ENCODE data around the gene MATN4.

The MATN4 gene

DNA sequence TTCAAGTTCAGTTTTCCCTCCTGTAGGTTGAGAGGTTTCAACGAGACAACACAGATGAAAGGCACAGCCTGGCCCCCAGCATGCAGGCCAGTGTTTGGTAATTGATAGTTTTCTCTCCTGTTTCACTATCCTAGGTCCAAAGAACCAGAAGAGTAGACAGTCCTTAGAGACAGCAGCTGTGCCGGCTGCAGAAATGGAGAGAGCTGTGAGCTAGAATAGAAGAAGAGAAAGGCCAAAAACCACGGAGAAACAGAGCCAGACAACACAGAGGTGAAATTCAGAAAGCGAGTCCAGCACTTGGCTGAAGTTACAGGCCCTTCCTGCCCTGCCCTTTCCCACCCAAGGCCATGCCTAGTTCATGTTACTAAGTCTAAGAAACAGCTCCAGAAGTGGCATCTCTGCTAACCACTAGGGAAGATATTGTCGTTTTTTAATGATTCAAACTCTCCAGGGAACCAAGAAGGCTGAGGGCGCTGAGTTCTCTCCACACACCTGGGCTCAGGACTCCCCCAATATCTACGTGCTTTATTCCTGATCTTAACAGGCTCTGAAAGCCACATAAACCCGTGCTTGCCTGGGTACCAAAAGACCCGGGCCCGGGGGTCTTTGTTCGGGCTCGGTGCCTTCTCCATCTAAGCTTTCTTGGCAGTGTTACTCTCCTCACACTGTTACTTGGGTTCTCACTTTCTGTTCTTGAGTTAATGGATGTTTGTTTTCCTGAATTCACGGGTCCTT, 18.0 kb downstream of the MATN4 start:
- no peak for DNase-seq

DNA sequence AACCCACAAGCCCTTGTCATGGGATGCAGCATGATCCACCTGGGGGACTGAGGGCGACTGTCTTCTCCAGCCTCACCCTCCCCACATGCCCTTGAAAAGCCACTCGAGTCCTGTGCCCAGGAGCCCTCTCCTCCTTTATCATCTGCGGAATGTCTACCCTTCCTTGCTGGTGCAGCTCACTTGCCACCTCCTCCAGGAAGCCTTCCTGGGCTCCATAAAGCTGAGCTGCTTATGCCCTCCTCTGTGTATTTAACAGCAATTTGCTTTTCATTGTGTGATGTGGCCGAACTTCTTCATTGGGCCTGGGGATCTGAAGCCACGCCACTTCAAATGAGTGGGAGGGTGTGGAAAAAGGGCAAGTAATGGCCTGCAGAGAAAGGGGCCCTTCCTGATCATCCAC, 19.2 kb downstream of the MATN4 start:
- no peak for DNase-seq

DNA sequence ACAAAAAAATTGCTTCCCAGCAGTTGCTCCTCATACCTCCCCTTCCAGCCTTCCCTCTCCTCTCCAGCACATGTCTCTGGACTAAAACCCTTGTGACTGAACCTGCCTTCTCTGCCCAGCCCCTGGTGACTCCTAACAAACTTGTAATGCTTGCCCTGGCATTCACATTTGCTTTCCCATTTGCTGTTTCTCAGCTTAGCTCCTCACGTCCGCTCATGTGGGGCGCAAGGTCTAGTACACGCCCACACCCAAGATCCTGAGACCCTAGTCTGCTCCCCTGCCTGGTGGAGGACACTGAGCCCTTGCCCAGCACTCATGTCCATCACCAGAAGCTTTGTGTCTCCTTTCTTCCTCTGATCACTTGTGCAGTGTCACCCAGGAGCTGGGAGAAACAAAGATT, 19.7 kb downstream of the MATN4 start:
- no peak for DNase-seq

DNA sequence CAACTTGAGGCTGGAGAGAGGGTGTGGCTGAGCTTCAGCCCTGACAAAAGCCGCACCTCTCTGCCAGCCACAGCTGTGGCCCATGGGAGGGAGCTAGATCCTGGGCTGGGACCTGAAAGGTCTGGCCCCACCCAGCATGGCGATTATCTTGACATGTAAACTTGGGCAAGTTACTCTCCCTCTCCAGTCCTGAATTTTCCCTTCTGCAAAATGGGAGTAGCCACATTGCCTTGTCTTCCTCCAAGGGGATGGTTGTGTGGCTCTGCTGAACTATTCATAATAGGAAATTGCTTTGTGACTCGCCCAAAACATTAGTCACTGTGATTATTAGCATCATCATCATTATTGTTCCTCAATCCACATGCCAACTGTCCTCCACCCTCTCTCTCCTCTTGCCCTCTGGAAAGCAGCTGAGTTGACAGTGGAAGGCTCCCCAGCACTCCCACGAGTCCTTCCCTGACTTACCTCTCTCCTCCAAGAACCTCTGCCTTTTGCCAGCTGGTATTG, 24.5 kb downstream of the MATN4 start:
- DNase-seq, result no peak

DNA sequence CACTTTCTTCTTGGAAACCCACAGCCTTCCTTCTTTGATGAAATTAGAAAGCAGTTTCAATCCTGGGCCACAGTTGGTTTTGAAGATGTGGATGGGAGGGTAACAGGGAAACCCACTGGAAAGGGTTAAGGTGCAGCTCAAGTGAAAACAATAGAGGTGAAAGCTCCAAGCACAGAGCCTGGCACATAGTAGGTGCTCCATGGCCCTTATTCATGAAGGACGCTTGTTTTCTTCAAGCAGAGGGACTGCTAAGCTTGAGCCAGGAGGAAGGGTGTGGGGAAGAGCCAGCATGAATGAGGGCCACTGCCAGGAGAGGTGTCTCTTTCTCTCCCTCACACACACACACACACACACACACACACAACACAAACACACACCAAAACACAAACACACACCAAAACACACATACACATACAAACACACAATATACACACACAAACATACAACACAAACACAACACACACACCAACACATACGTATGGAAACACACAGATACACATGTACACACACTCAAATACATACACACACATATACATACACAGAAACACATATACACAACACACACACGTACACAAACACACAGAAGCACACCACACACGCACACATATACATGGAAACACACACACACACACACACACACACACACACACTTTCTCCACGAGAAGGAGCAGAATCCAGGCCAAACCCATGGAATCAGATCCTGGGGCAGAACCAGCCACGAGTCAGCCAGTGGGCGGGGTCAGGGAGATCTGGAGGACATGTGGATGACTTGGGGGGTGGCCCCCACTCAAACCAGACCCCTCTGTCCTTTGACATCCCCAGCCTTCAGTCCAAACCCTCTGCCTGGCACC, 25.2 kb downstream of the MATN4 start:
- DNase-seq, result no peak

DNA sequence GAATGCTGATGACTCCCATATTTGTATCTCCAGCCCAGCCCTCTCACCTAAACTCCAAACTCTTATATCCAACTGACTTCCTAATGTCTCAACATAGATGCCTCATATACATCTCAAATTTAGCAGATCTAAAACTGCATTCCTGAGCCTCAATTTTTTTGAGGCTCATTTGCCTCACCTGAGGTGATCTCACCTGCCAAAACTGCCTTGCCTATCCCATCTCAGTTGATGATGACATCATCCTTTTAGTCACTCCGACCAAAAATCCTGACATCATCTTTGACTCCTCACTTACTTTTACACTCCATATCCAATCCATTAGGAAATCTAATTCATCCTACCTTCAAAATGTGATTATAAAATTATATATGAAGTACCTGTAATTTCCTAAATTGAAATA, 28.1 kb downstream of the MATN4 start:
- DNase-seq, result no peak

DNA sequence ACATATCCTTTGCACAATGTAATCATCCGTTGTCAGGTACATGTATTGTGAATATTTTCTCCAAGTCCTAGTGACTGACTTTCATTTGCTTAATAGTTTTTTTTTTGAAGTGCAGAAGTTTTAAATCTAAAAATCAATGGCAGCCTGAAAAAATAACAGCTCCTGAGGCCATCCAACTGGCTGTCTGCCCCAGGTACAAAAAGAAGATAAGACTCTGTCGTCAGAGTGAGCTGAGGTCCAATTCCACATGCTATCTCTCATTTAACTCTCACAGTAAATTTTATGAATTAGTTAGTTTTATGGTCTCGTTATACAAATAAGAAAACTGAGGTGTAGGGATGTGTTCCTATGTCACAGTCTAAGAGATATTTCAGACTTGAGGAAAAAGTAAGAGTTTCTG, 32.8 kb downstream of the MATN4 start:
- DNase-seq, result no peak

DNA sequence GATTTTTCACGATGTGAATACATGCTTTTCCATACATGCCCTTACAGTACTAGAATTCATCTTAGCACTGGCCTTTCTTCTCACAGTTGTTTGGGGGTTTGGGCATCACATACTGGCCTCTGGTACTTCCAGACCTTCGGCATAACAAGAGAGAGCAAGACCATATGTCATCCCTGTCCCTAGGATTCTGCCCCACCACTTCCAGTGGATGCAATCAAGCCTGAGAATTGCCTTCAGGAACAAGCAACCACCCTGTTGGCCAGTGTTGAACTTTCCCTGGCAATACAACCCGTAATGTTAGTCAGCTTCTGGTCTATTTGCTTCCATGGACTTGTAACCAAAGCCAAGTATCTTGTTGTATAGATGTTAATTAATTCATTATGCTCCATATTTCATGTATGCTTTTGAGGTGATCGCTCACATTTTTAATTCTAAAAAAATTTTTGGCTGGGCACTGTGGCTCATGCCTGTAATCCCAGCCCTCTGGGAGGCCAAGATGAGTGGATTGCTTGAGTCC, 38.3 kb downstream of the MATN4 start:
- no peak for DNase-seq

DNA sequence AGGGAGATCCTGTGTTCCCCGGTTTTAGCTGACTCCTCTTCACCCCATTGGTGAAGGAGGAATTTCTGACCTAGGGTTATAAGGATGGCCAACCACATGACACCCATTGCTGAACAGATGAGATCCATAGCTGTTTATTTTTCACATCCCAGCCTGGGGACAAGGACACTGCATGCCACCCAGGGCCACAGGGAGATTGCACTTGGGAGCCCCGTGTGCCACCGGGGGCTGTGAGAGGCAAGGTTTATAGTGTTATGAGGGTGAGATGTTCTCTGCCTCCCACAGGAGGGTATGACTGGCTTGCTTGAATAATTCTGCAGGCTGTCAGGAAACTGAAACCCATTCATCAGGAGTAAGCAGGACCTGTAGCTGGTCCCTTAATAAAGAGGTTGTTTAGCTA, 39.0 kb downstream of the MATN4 start:
- DNase-seq, result no peak

DNA sequence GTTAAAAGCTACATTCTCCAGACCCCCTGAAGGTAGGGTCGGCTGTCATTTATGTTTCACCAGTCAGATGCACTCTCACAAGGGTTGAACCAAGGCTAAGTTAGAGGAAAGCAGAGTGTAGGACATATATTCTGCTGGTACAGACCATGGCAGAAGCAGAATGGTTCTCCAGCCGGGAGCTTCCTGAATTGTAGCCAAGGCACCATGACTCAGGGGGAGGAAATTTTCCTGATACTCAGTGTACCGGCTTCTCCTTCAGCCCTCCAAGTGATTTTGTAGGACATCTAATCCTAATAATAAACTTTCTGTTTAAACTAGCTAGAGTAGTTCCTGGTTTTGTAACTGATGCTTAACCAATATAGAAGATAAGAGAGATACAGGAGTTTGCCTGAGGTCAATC, 39.6 kb downstream of the MATN4 start:
- no peak for DNase-seq

DNA sequence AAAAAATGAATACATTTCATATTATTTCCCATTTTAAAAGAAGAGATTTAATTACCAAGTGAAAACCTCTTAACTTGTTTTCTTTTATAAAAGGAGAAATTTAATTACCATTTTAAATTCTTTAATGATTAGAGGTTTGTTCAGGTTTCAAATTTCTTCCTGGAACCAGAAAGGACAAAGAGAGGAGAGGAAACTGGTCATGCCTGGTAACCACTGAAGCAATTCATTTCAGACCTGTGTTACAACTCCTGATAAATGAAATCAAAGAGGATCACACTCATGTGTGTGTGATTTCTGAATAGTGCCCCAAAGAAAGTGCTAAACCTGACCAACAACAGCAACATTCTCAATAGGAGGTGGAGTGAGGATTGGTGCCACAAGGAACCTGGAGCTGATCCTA, 41.1 kb downstream of the MATN4 start:
- DNase-seq, result no peak

DNA sequence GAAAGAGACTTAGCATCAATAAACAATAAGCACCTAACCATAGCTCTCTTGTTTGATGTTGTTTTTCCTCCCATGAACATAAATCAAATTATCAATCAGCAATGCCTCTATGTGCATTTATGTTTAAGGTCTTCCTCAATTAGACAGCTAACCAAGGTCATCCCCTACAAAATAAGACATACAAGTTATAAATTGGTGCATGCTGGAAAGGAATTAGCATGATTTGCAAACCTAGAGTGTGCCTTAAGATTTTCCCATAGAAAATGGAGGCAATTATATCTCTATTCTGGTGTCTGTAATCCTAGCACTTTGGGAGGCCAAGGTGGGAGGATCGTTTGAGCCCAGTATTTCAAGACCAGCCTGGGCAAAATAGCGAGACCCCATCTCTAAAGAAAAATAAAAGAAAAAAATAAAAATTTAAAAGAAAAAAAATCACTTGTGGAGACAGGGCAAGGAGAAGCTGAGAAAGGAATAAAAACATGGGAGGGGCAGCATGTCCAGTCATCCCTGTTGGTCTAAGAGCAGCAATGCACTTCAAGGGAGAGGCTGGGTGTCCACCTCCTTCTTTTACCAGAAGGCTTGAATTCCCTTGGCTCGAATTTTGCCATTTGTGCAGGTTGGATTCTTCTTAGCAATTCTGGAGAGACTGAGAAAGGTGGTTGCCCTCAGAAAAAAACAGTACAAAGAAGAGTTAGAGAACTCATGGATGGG, 44.4 kb downstream of the MATN4 start:
- no peak for DNase-seq

DNA sequence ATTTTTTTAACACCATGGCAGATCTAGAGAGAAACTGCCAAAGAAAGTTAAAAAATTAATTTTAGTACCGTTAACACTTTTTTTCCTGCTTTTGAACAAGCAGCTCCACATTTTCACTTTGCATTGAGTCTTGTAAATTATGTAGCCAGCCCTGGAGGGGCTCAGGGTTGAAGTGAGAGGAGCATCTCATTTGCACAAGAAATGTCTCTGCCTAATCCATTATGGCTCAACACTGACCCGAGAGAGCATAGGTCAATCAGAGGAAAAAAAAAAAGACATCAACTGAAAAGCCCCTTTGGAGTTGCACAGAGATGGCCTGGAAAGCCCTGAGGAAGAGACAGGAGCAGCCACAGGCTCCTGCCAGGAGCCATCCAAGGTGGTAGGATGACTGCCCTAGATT, 49.4 kb downstream of the MATN4 start:
- no peak for DNase-seq

DNA sequence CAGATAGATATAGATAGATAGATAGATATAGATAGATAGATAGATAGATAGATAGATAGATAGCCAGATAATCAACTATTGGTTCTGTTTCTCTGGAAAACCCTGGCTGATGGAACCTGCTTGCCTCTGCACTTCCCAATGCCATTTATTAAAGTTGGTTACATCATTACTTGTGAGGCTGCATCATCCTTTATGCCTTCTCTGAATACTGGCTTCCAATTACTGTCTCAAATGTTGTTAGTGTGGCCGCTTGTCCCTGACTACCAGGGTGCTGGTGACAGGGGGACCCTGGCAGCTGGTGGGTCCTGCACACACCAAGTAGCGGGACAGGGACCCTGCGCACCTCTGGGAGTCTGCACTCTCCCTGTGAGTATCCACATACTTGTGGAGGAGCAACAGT, 49.8 kb downstream of the MATN4 start:
- no peak for DNase-seq

DNA sequence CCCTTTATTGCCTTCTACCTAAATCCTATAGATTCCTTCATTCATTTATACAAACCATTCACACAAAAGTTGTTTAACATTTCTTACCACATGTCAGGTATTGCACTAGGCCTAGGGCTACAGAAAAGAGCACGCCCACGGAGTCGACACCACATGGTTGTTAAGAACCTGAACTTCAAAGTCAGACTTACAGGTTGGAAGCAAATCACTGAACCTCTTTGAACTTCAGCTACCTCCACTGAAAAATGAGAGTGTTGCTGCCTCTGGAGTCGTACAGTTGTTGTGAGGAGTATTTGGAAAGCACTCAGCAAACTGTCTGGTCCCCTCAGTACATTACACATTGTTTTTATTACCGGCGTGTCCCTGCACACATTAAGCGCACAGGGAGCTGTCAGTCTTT, 50.4 kb downstream of the MATN4 start:
- DNase-seq, result no peak

DNA sequence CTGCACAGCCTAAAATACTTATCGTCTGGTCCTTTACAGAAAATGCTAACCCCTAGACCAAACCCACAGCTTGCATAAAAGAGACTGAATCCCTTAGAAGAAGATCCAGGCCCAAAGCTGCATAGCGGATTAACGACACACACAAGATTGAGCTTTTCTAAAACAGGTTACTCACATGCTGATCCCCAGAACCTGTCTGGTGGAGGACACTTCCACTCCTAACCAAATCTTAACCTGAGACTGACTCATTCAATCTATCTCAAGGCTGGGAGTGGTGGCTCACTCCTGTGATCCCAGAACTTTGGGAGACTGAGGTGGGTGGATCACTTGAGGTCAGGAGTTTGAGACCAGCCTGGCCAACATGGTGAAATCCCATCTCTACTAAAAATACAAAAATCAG, 50.9 kb downstream of the MATN4 start:
- DNase-seq, result no peak

DNA sequence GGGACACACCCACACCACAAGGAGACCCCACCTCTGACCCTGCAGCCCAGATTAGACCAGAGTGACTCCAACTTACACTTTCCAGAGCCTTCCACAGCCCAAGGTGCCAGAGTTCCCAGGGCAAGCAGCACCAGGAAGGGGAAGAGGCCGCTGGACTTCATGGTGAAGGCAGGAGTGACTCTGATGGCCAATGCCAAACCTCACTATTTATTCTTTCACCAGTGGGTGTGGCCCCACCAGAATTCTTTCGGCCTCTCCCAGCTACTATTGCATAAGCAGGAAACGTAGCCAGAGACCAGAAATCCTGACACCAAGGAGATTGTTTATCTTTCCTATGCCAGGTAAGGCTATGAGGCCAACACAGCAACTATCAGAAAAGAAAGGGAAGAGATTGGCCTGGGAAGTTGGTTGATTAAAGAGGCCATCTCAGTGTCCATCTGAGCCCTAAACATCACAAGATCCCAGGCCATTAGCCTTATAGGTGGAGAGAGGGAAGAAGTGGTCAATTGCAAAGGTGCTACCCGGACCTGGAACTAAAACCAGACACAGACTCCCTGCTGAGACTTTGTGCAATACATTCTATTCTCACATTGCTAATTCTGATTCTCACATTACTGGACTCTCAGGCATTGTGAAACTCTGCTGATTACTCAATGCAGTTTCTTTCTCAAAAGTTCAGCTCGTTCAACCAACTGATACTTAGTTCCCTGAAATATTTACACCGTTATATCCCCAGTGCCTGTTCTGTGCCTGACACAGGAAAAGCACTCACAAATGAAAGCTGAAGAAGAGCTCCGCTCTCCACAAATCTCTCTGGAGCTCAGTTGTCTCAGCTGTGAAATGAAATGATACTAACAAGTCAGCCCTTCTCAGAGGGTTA, 53.5 kb downstream of the MATN4 start, which contains the start of gene SLPI:
TSS of gene SLPI (minus strand) at position 182 of the 880 bp plus-strand sequence. CDS start at position 161, 21 bp downstream.
- no peak for DNase-seq

DNA sequence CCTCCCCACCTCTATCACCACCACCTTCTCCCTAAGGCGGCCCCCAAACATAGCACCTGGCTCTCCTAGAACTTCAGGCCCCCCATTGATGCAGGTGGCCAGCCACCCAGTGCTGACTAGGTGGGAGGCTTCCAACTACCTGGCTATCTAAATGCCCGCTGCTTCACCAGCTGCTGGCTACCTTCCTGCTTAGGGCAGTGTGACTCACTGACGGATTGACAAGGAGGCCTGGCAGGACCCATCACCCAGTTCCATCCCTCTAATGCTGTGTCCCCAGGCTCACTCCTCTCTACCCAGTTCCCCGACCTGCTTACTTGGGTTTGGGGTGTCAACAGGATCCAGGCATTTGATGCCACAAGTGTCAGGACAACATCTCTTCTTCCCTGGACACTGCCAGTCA, 54.8 kb downstream of the MATN4 start:
- DNase-seq, result no peak

DNA sequence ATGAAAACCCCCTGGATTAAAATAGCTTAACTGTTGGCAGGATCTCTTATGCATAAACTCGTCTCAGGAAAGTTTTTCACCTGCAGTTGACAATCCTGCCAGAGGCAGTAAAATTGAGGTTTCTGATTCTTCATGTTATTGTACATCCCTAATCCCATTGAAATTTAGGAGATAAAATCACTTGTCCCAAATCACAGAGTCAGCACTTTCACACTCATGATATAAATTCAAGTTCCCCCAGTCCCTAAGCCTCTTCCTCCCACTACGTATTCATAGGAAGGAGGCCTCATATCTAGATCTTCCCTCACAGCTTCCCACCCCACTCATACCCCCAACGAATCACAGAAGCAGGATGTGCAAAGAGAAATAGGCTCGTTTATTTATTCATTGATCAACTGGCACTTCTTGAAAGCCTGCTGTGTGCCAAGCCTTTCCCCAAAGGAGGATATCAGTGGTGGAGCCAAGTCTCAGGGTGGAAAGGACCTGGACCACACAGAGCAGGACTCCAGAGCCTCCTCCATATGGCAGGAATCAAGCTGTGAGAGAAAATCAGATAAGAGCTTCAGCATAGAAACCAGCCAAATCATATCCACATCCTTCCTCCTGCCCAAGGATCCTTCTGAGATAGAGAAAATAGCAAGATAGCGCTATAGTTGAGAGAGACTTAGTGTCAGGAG, 56.1 kb downstream of the MATN4 start:
- DNase-seq, result no peak

DNA sequence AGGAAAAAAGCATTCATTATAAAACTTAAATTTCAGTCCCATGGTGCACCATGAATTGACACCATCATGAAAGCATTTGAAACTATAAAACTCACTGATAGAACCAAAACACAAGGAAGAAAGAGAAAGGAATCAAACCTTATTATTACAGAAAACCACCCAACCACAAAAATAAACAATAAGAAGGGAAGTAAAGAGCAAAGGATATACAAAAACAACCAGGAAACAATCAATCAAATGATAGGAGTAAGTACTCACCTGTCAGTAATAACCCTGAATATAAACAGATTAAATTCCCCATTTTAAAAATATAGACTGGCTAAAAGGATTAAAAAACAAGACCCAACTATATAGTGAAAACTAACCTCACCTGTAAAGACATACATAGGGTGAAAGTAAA, 59.5 kb downstream of the MATN4 start:
- no peak for DNase-seq

DNA sequence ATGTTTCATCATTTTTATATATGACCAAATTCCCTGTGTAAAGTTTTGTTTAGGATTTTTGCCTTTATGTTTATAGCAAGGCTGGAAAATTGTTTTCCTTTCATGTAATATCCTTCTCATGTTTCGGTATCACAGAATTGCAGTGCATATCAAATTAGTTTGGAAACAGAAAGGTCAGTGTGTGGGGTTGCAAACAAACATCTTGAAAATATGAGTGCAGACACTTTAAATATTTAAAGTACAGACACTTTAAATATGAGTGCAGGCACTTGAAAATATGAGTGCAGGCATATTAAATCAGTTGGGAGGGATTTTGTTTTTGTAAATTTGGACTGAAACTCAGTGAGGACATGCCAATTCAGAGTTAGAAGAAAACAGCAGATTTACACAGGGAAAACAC, 60.2 kb downstream of the MATN4 start:
- DNase-seq, result no peak

DNA sequence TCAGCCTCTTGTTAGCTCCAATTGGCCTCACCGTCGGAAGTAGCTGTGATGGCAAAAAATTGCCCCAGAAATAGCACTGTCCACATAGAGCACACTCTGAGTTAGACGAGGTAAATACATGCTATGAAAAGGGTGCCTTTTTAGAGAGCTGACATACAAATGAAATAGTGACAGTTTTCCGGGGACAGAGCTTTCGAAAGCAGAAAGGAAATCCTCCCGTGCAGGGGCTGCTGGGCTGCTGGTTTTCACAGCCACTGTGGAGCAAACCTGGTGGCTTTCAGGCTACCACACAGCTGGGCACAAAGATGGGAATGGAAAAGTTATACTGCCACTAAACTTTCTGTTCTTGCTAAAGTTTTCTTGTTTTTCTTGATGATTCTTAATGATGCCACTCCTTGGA, 62.0 kb downstream of the MATN4 start:
- DNase-seq, result no peak

Data from activated CD4-positive, alpha-beta T cell treated with anti-CD3 and anti-CD28 coated beads for 4 hours (primary cell).